HG03457 (cell line): ENCODE data around the gene RNASE4.
"Not testable (repeated sequence)": the region's sequence is repeated elsewhere in the genome, so short reads cannot be mapped to it uniquely, and the experiment has no call there.

Experiments used
- ATAC-seq: cut with Tn5 transposase; IDR thresholded peaks from one replicate; pipeline ENCODE4 v1.9.1; 2021; ENCODE audit warnings: moderate number of reproducible peaks; ENCODE audit not compliant: unreplicated experiment

RNASE4 gene

GRCh38 chr14:20683891-20684661 lies at the start of gene RNASE4:
Gene RNASE4, plus strand, starts transcription at chr14:20684560. Its CDS starts 14,812 bp downstream, at chr14:20699372.
- no peak for ATAC-seq

GRCh38 chr14:20641591-20641990 lies 42.8 kb upstream of the RNASE4 start, which contains the start of gene OR6S1:
Gene OR6S1, minus strand, starts transcription at chr14:20641691. Its CDS starts 0 bp downstream, at chr14:20641691.
- no peak for ATAC-seq

GRCh38 chr14:20642182-20642581 lies 42.2 kb upstream of the RNASE4 start:
- no peak for ATAC-seq

- not testable (repeated sequence) for ATAC-seq
Observed at GRCh38 chr14:20642755-20643154, 41.6 kb upstream of the RNASE4 start.

GRCh38 chr14:20644520-20644919 lies 39.8 kb upstream of the RNASE4 start:
- no peak for ATAC-seq

GRCh38 chr14:20645481-20645880 lies 38.9 kb upstream of the RNASE4 start:
- ATAC-seq, result no peak

- ATAC-seq, result no peak
Observed at GRCh38 chr14:20652996-20653975, 31.1 kb upstream of the RNASE4 start.

GRCh38 chr14:20655851-20656250 lies 28.5 kb upstream of the RNASE4 start:
- no peak for ATAC-seq

- ATAC-seq, result no peak
Observed at GRCh38 chr14:20656274-20656673, 28.1 kb upstream of the RNASE4 start.

GRCh38 chr14:20657216-20658211 lies 26.8 kb upstream of the RNASE4 start:
- no peak for ATAC-seq

GRCh38 chr14:20658246-20658645 lies 26.1 kb upstream of the RNASE4 start:
- ATAC-seq, result no peak

GRCh38 chr14:20659336-20659735 lies 25.0 kb upstream of the RNASE4 start:
- ATAC-seq, result no peak

- ATAC-seq, result no peak
Observed at GRCh38 chr14:20659813-20660395, 24.5 kb upstream of the RNASE4 start.

- no peak for ATAC-seq
Observed at GRCh38 chr14:20661197-20661596, 23.2 kb upstream of the RNASE4 start.

- ATAC-seq, result peak; percentile 46
Observed at GRCh38 chr14:20662968-20663732, 21.2 kb upstream of the RNASE4 start.

- ATAC-seq, result not testable (repeated sequence)
Observed at GRCh38 chr14:20666400-20666961, 17.9 kb upstream of the RNASE4 start.

GRCh38 chr14:20667957-20668356 lies 16.4 kb upstream of the RNASE4 start:
- ATAC-seq, result peak; percentile 63

GRCh38 chr14:20668969-20669368 lies 15.4 kb upstream of the RNASE4 start:
- no peak for ATAC-seq
